Mammary epithelial cell (primary cell): Measurements from ENCODE around the gene TWF2.

Experiments
- CTCF ChIP-seq, 2 donors: IDR thresholded peaks in 1 of 2; conservative IDR thresholded peaks in 1 of 2; 2 replicates each; pipeline ENCODE4 v1.5.1; 2011 to 2012; ENCODE audit warnings: inconsistent platforms in 2 of 2, low read length in 2 of 2, mild to moderate bottlenecking in 2 of 2, control low read depth in 1 of 2, low read depth in 1 of 2; ENCODE audit not compliant: insufficient read depth in 1 of 2; ENCODE audit errors: extremely low read depth in 1 of 2
- EZH2 ChIP-seq: IDR thresholded peaks from 2 replicates; pipeline ENCODE4 v1.6.1; 2012; ENCODE audit warnings: low read length, inconsistent platforms, borderline replicate concordance

- TF ChIP-seq CTCF (conservative IDR thresholded peaks at IDR 0.05 in 1 of 2, IDR thresholded peaks at IDR 0.05 in 1 of 2; ENCODE audit: extremely low read depth in 1 of 2, insufficient read depth in 1 of 2, low read depth in 1 of 2, low read length in 2 of 2) = peak; percentile 18 to 56
- no peak for TF ChIP-seq EZH2
Observed at GRCh38 chr3:52277972-52278509, 39.1 kb upstream of the TWF2 start.
